Forelimb muscle (tissue), 1 donor: ENCODE data around the gene SEMA3B. TPM values are rescaled to one million over a fixed set of nuclear protein-coding genes. Genes with fewer than 3 reads are reported as not detected.
"Not testable (repeated sequence)": the region's sequence is repeated elsewhere in the genome, so short reads cannot be mapped to it uniquely, and the experiment has no call there.

Experiments used
- DNase-seq: peaks from one replicate; pipeline ENCODE4 v3.0.0-alpha.2; 2013; ENCODE audit warnings: low read depth
- polyA plus RNA-seq: library from polyadenylated mRNA; unstranded; fragments of 120-200 nt; gene quantifications from one replicate; pipeline ENCODE4 v1.2.1, GENCODE V29; 2013; ENCODE audit not compliant: insufficient read length

The SEMA3B gene
- polyA plus RNA-seq, 1 donor: 36.7 TPM

GRCh38 chr3:50272911-50273688, 4.2 kb downstream of the SEMA3B start:
- DNase-seq: no peak

GRCh38 chr3:50273689-50274065, 4.7 kb downstream of the SEMA3B start:
- DNase-seq: no peak

GRCh38 chr3:50274371-50275104, 5.6 kb downstream of the SEMA3B start:
- no peak for DNase-seq

GRCh38 chr3:50275141-50275995, 6.4 kb downstream of the SEMA3B start:
- no peak for DNase-seq

- DNase-seq: no peak
Measured at GRCh38 chr3:50275996-50276761, 7.2 kb downstream of the SEMA3B start.

- no peak for DNase-seq
Measured at GRCh38 chr3:50276762-50277101, 7.8 kb downstream of the SEMA3B start.

- DNase-seq: no peak
Measured at GRCh38 chr3:50278123-50278879, 9.4 kb downstream of the SEMA3B start.

GRCh38 chr3:50278880-50279224, 9.9 kb downstream of the SEMA3B start, which contains the start of gene LSMEM2:
Gene LSMEM2, plus strand, starts transcription at chr3:50279087. Its CDS starts 27 bp downstream, at chr3:50279114.
- DNase-seq: no peak

GRCh38 chr3:50279255-50280016, 10.5 kb downstream of the SEMA3B start:
- DNase-seq: no peak

- DNase-seq: not testable (repeated sequence)
Measured at GRCh38 chr3:50284121-50284520, 15.2 kb downstream of the SEMA3B start.

- no peak for DNase-seq
Measured at GRCh38 chr3:50286322-50287227, 17.6 kb downstream of the SEMA3B start.

- no peak for DNase-seq
Measured at GRCh38 chr3:50287262-50287661, 18.3 kb downstream of the SEMA3B start.

- DNase-seq: no peak
Measured at GRCh38 chr3:50288387-50289007, 19.6 kb downstream of the SEMA3B start.

GRCh38 chr3:50289130-50289529, 20.2 kb downstream of the SEMA3B start:
- no peak for DNase-seq

GRCh38 chr3:50290161-50290641, 21.3 kb downstream of the SEMA3B start:
- no peak for DNase-seq

- peak; percentile 95 for DNase-seq
Measured at GRCh38 chr3:50292159-50293078, 23.5 kb downstream of the SEMA3B start, which contains the start of gene IFRD2. Gene IFRD2, minus strand, starts transcription at chr3:50292429. Its CDS starts 155 bp downstream, at chr3:50292274.
